ENCODE results near the gene GIPC3.

GIPC3 gene

DNA sequence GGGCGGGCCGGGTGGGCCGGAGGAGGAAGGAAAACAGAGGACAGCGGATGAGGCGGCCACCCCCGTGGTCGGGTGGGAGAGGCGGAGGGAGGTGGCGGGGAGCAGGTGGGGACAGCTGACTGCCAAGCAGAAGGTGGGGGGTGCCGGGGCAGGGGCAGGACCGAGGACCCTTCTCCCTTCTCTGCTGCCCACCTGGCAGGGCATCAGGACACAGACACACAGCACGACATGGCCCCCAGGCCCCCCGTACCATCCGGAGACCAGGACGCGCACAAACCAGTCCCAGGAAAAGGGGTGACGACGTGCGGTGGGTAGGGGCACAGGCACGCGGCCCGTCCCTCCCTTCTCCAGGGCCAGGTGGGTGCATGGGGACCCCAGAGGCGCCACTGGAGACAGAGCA lies 52.3 kb downstream of the GIPC3 start:
- Histone ChIP-seq H3K27me3 (replicated peaks; ENCODE audit: control insufficient read depth, insufficient read depth, low read length) (no peaks in the 10 kb centered on the region), H3K4me3 (ENCODE audit: low read length) (no peak overlapping the region), H3K9me3 (ENCODE audit: control insufficient read depth, low read length) (no peaks in the 10 kb centered on the region), H3K9ac (ENCODE audit: low read length) (no peak overlapping the region), H3K4me1 (ENCODE audit: control insufficient read depth, insufficient read depth, low read length) (no peaks in the 10 kb centered on the region), H3K36me3 (ENCODE audit: control insufficient read depth, insufficient read depth, low read length, severe bottlenecking) (peaks cover 34% of the 10 kb centered on the region)
- no peak for DNase-seq (ENCODE audit: low read depth)

- DNase-seq (ENCODE audit: low read depth), result no peak
- Histone ChIP-seq H3K9me3 (ENCODE audit: control insufficient read depth, low read length) (no peaks in the 10 kb centered on the region), H3K4me3 (ENCODE audit: low read length) (no peak overlapping the region)
Measured at GRCh38 chr19:3638208-3639193, 53.2 kb downstream of the GIPC3 start.

GRCh38 chr19:3639479-3639878 lies 54.2 kb downstream of the GIPC3 start:
- DNase-seq (ENCODE audit: low read depth), result no peak
- peaks cover 34% of the 10 kb centered on the region for H3K36me3 ChIP-seq (ENCODE audit: control insufficient read depth, insufficient read depth, low read length, severe bottlenecking)
- H3K4me1 ChIP-seq (ENCODE audit: control insufficient read depth, insufficient read depth, low read length), result no peaks in the 10 kb centered on the region
- no peak overlapping the region for H3K4me3 ChIP-seq (ENCODE audit: low read length)
- no peak overlapping the region for H3K9ac ChIP-seq (ENCODE audit: low read length)
- H3K9me3 ChIP-seq (ENCODE audit: control insufficient read depth, low read length), result no peaks in the 10 kb centered on the region
- no peaks in the 10 kb centered on the region for H3K27me3 ChIP-seq (replicated peaks; ENCODE audit: control insufficient read depth, insufficient read depth, low read length)

More at GRCh38 chr19:3638208-3639193, 53.2 kb downstream of the GIPC3 start:
- H3K4me1 ChIP-seq (ENCODE audit: control insufficient read depth, insufficient read depth, low read length), result no peaks in the 10 kb centered on the region
- no peak overlapping the region for H3K9ac ChIP-seq (ENCODE audit: low read length)
- no peaks in the 10 kb centered on the region for H3K27me3 ChIP-seq (replicated peaks; ENCODE audit: control insufficient read depth, insufficient read depth, low read length)
- H3K36me3 ChIP-seq (ENCODE audit: control insufficient read depth, insufficient read depth, low read length, severe bottlenecking), result peaks cover 34% of the 10 kb centered on the region

DNA sequence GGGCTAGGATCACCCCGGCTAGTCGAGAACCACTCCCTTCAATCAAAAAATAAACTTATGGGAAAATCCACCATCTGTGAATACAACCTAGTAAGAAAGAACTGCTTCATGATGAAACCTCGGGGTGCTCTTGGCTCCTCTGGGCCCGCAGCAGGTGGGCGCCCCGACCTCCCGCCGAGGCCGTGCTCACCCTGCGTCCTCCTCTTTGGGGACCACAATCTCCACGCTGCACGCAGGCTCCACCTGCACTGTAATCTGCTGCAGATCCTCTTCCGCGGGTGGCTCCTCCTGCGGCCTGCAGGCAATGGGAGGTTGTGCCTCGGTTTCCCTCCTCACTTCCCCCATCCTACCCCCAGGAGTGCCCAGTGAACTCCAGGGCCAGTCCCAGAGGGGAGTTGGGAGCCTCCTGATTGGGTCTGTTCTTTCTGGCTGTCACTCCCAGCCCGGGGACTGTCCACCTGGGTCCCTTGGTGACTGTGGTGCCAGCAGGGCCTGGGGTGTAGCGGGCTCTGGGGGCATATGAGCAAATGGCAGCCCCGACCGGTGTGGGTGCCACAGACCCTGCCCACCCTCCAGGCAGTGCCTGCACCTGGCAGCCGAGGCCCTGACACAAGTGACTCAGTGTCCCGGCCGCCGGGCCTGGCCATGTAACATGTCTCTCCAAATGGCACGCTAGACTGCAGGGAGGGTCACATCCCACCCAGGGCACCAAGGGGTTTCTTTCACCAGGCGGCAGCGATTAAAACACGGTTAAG lies 56.4 kb downstream of the GIPC3 start:
- DNase-seq (ENCODE audit: low read depth), result no peak
- H3K36me3 ChIP-seq (ENCODE audit: control insufficient read depth, insufficient read depth, low read length, severe bottlenecking), result peaks cover 42% of the 10 kb centered on the region
- H3K4me1 ChIP-seq (ENCODE audit: control insufficient read depth, insufficient read depth, low read length), result peaks cover 3% of the 10 kb centered on the region

DNA sequence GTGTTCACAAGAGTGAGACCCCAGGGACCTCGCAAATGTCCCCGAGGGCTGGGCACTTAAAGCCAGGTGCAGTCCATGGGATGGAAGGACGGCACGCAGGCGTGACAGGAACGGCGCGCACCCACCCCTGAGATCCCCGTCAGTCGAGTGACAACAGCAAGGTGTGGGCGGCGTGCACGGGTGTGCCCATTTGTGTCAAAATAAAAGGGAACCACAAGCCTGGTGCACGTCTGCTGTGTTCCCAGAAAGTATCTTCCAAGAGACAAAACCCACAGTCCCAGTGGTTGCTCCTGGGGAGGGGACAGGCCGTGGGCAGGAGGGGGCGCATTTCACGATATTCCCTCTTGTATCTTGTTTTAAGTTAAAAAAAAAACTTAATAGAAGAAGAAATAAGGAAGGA lies 57.0 kb downstream of the GIPC3 start:
- Histone ChIP-seq H3K9ac (ENCODE audit: low read length) (no peak overlapping the region), H3K4me1 (ENCODE audit: control insufficient read depth, insufficient read depth, low read length) (peaks cover 3% of the 10 kb centered on the region), H3K27me3 (replicated peaks; ENCODE audit: control insufficient read depth, insufficient read depth, low read length) (no peaks in the 10 kb centered on the region), H3K36me3 (ENCODE audit: control insufficient read depth, insufficient read depth, low read length, severe bottlenecking) (peaks cover 42% of the 10 kb centered on the region), H3K9me3 (ENCODE audit: control insufficient read depth, low read length) (no peaks in the 10 kb centered on the region), H3K4me3 (ENCODE audit: low read length) (no peak overlapping the region)
- no peak for DNase-seq (ENCODE audit: low read depth)

More for the DNA sequence above, 56.4 kb downstream of the GIPC3 start:
- no peaks in the 10 kb centered on the region for H3K9me3 ChIP-seq (ENCODE audit: control insufficient read depth, low read length)
- H3K27me3 ChIP-seq (replicated peaks; ENCODE audit: control insufficient read depth, insufficient read depth, low read length), result no peaks in the 10 kb centered on the region
- no peak overlapping the region for H3K4me3 ChIP-seq (ENCODE audit: low read length)
- no peak overlapping the region for H3K9ac ChIP-seq (ENCODE audit: low read length)

All from adipocyte (in vitro differentiated cells).